H1 (cell line): ENCODE data around the gene ETS1. TPM values are rescaled to one million over a fixed set of nuclear protein-coding genes. Genes with fewer than 3 reads are reported as not detected.

Experiments
- CTCF ChIA-PET: fragments of 300-600 bp; sonication (Branson Sonifier 250); formaldehyde crosslinking; loops from one replicate; lab custom pipeline; 2021; ENCODE audit not compliant: partially characterized antibody; lab: Charles Lee
- POLR2A ChIA-PET: fragments of 300-600 bp; sonication (Branson Sonifier 250); formaldehyde crosslinking; loops from one replicate; lab custom pipeline; 2021; ENCODE audit warnings: inconsistent platforms; ENCODE audit not compliant: partially characterized antibody; lab: Charles Lee
- DNase-seq, 2 experiments: peaks; one replicate each; pipeline versions ENCODE4 v3.0.0 to v3.0.0-alpha.2; 2010 to 2022; ENCODE audit warnings: low spot score in 2 of 2, low read depth in 1 of 2, mixed read lengths in 1 of 2
- FAIRE-seq: peaks from 2 replicates; lab custom pipeline; 2011; peaks lifted over from hg19 to GRCh38; lab: Jason Lieb, UNC
- H2AFZ ChIP-seq: 2 replicates; pipeline ENCODE4 v1.8.1; 2012; ENCODE audit warnings: low read length, inconsistent platforms
- H2AK5ac ChIP-seq: 2 replicates; pipeline ENCODE4 v1.6.1; 2013; ENCODE audit warnings: low read depth, low read length
- H2BK120ac ChIP-seq: replicated peaks from 2 replicates; pipeline ENCODE3; 2013; ENCODE audit warnings: low read depth, low read length, inconsistent platforms
- H2BK12ac ChIP-seq: 2 replicates; pipeline ENCODE4 v1.6.1; 2013; ENCODE audit warnings: low read depth, low read length
- H2BK15ac ChIP-seq: 2 replicates; pipeline ENCODE4 v1.6.1; 2013; ENCODE audit warnings: low read length
- H2BK20ac ChIP-seq: 2 replicates; pipeline ENCODE4 v1.6.1; 2013; ENCODE audit warnings: low read length
- H2BK5ac ChIP-seq: 2 replicates; pipeline ENCODE4 v1.6.1; 2013; ENCODE audit warnings: low read depth, low read length
- H3K14ac ChIP-seq: 2 replicates; pipeline ENCODE4 v1.6.1; 2013; ENCODE audit warnings: inconsistent platforms; ENCODE audit not compliant: insufficient read length
- H3K18ac ChIP-seq: 2 replicates; pipeline ENCODE4 v1.6.1; 2013; ENCODE audit warnings: low read length; ENCODE audit errors: extremely low read depth
- H3K23ac ChIP-seq: 2 replicates; pipeline ENCODE4 v1.6.1; 2013; ENCODE audit warnings: inconsistent platforms; ENCODE audit not compliant: insufficient read length
- H3K23me2 ChIP-seq: 2 replicates; pipeline ENCODE4 v1.6.1; 2013; ENCODE audit warnings: low read depth, low read length
- H3K27ac ChIP-seq: 2 replicates; pipeline ENCODE4 v1.6.1; 2011; ENCODE audit warnings: low read depth, low read length, inconsistent platforms
- H3K27me3 ChIP-seq, 4 experiments: replicated peaks in 1 of 4; 1 replicate in 1 of 4; 2 replicates in 3 of 4; pipeline versions ENCODE4 v1.6.1 to v1.8.1; 2011 to 2013; ENCODE audit warnings: low read length in 3 of 4, mild to moderate bottlenecking in 3 of 4, inconsistent platforms in 2 of 4, mixed read lengths in 2 of 4, moderate library complexity in 1 of 4; ENCODE audit not compliant: control insufficient read depth in 3 of 4, insufficient read depth in 3 of 4; ENCODE audit errors: extremely low read depth in 1 of 4
- H3K36me3 ChIP-seq, 4 experiments: 2 replicates each; pipeline versions ENCODE4 v1.6.1 to v1.8.1; 2011 to 2013; ENCODE audit warnings: mild to moderate bottlenecking in 4 of 4, low read length in 3 of 4, moderate library complexity in 2 of 4, control low read depth in 1 of 4, inconsistent platforms in 1 of 4; ENCODE audit not compliant: insufficient read depth in 4 of 4, control insufficient read depth in 2 of 4
- H3K4ac ChIP-seq: replicated peaks from 2 replicates; pipeline ENCODE3; 2013; ENCODE audit warnings: low read length, low read depth, mixed read lengths, inconsistent platforms; ENCODE audit not compliant: insufficient read length
- H3K4me1 ChIP-seq, 4 experiments: replicated peaks in 1 of 4; 1 replicate in 1 of 4; 2 replicates in 3 of 4; pipeline versions ENCODE4 v1.6.1 to v1.8.1; 2011 to 2013; ENCODE audit warnings: low read length in 3 of 4, inconsistent platforms in 2 of 4, mixed read lengths in 1 of 4; ENCODE audit not compliant: insufficient read depth in 4 of 4, control insufficient read depth in 3 of 4
- H3K4me2 ChIP-seq, 2 experiments: 2 replicates each; pipeline versions ENCODE4 v1.6.1 to v1.8.1; 2011 to 2013; ENCODE audit warnings: low read depth in 2 of 2, low read length in 2 of 2, control low read depth in 1 of 2, inconsistent platforms in 1 of 2, mild to moderate bottlenecking in 1 of 2; ENCODE audit not compliant: insufficient read depth in 1 of 2
- H3K4me3 ChIP-seq, 4 experiments: fragments of 200-600, 300-600 bp in 1 of 4; sonication (generic), shearing (Covaris generic), sonication (Bioruptor Twin) in 1 of 4; 2 replicates each; pipeline versions ENCODE4 v1.5.1 to v1.8.1; 2011 to 2016; ENCODE audit warnings: low read length in 4 of 4, low read depth in 3 of 4, control low read depth in 2 of 4, inconsistent platforms in 2 of 4, mild to moderate bottlenecking in 2 of 4, mixed read lengths in 1 of 4, moderate library complexity in 1 of 4; ENCODE audit not compliant: insufficient read depth in 2 of 4; ENCODE audit errors: extremely low read depth in 1 of 4
- H3K56ac ChIP-seq: replicated peaks from 2 replicates; pipeline ENCODE3; 2013; ENCODE audit warnings: low read depth, mild to moderate bottlenecking, mixed read lengths, low read length, inconsistent platforms; ENCODE audit not compliant: insufficient read length
- H3K79me1 ChIP-seq: 2 replicates; pipeline ENCODE4 v1.6.1; 2013; ENCODE audit warnings: low read depth, low read length, control low read depth
- H3K79me2 ChIP-seq, 2 experiments: 2 replicates each; pipeline versions ENCODE4 v1.6.1 to v1.8.1; 2012 to 2013; ENCODE audit warnings: low read length in 2 of 2, mild to moderate bottlenecking in 2 of 2, inconsistent platforms in 1 of 2; ENCODE audit not compliant: insufficient read depth in 2 of 2, control insufficient read depth in 1 of 2
- H3K9ac ChIP-seq, 4 experiments: replicated peaks in 1 of 4; 1 replicate in 1 of 4; 2 replicates in 3 of 4; pipeline versions ENCODE4 v1.6.1 to v1.8.1; 2011 to 2013; ENCODE audit warnings: low read depth in 3 of 4, low read length in 3 of 4, control low read depth in 2 of 4, mild to moderate bottlenecking in 2 of 4, moderate library complexity in 2 of 4, inconsistent platforms in 1 of 4; ENCODE audit errors: extremely low read depth in 1 of 4
- H3K9me3 ChIP-seq, 2 experiments: 2 replicates each; pipeline versions ENCODE4 v1.6.1 to v1.8.1; 2012 to 2013; ENCODE audit warnings: mild to moderate bottlenecking in 2 of 2, moderate library complexity in 2 of 2, control low read depth in 1 of 2, inconsistent platforms in 1 of 2, low read depth in 1 of 2, low read length in 1 of 2, mixed read lengths in 1 of 2; ENCODE audit not compliant: insufficient read depth in 2 of 2
- H4K20me1 ChIP-seq, 2 experiments: replicated peaks in 1 of 2; 2 replicates each; pipeline versions ENCODE3 to v1.8.1; 2011 to 2013; ENCODE audit warnings: inconsistent platforms in 2 of 2, low read length in 2 of 2, mild to moderate bottlenecking in 1 of 2; ENCODE audit not compliant: insufficient read depth in 2 of 2, control insufficient read depth in 1 of 2
- H4K5ac ChIP-seq: 2 replicates; pipeline ENCODE4 v1.6.1; 2013; ENCODE audit warnings: low read length, low read depth, mixed read lengths, inconsistent platforms; ENCODE audit not compliant: insufficient read length
- H4K8ac ChIP-seq: 2 replicates; pipeline ENCODE4 v1.8.0; 2013; ENCODE audit warnings: mild to moderate bottlenecking, moderate library complexity, low read length, inconsistent platforms; ENCODE audit not compliant: insufficient read depth; ENCODE audit errors: extremely low read depth
- H4K91ac ChIP-seq: replicated peaks from 2 replicates; pipeline ENCODE3; 2013; ENCODE audit warnings: low read length, mixed read lengths, inconsistent platforms; ENCODE audit not compliant: insufficient read length
- BACH1 ChIP-seq: IDR thresholded peaks from 2 replicates; pipeline ENCODE4 v1.6.1; 2012; ENCODE audit warnings: low read length, improper control_type of control experiment
- EP300 ChIP-seq, 2 experiments: IDR thresholded peaks; 1 replicate in 1 of 2; 2 replicates in 1 of 2; pipeline ENCODE4 v1.6.1; 2011 to 2012; ENCODE audit warnings: low read depth in 2 of 2, low read length in 2 of 2, mild to moderate bottlenecking in 2 of 2, borderline replicate concordance in 1 of 2, inconsistent platforms in 1 of 2, moderate library complexity in 1 of 2
- EZH2 ChIP-seq: fragments of 200-600 bp; sonication (generic); IDR thresholded peaks from 2 replicates; pipeline ENCODE4 v1.7.1; 2012; ENCODE audit warnings: low read depth, mild to moderate bottlenecking, moderate library complexity, low read length, inconsistent platforms; ENCODE audit not compliant: severe bottlenecking
- GTF2F1 ChIP-seq: IDR thresholded peaks from 2 replicates; pipeline ENCODE4 v1.6.1; 2012; ENCODE audit warnings: low read depth, low read length, improper control_type of control experiment, borderline replicate concordance
- HDAC2 ChIP-seq, 2 experiments: fragments of 300-600 bp in 1 of 2; sonication (generic) in 1 of 2; IDR thresholded peaks; 2 replicates each; pipeline ENCODE4 v1.6.1; 2011 to 2012; ENCODE audit warnings: low read depth in 2 of 2, low read length in 2 of 2, mild to moderate bottlenecking in 2 of 2, moderate library complexity in 2 of 2, borderline replicate concordance in 1 of 2, inconsistent platforms in 1 of 2
- MAX ChIP-seq: IDR thresholded peaks from 2 replicates; pipeline ENCODE4 v1.6.1; 2012; ENCODE audit warnings: inconsistent platforms
- NANOG ChIP-seq: IDR thresholded peaks from 2 replicates; pipeline ENCODE4 v1.6.1; 2011; ENCODE audit warnings: low read length, low read depth, mild to moderate bottlenecking, inconsistent platforms; ENCODE audit not compliant: insufficient read depth, poor library complexity, severe bottlenecking
- RAD21 ChIP-seq, 2 experiments: IDR thresholded peaks in 1 of 2; conservative IDR thresholded peaks in 1 of 2; 2 replicates each; pipeline ENCODE4 v1.6.1; 2011; ENCODE audit warnings: low read depth in 2 of 2, low read length in 2 of 2, improper control_type of control experiment in 1 of 2, inconsistent platforms in 1 of 2, mild to moderate bottlenecking in 1 of 2, moderate library complexity in 1 of 2
- SIN3A ChIP-seq, 2 experiments: IDR thresholded peaks in 1 of 2; conservative IDR thresholded peaks in 1 of 2; 2 replicates each; pipeline ENCODE4 v1.6.1; 2011 to 2012; ENCODE audit warnings: low read length in 2 of 2, improper control_type of control experiment in 1 of 2, low read depth in 1 of 2, mild to moderate bottlenecking in 1 of 2
- WGBS, 2 experiments: shearing (Covaris generic) in 1 of 2; methylation state at CpG; one replicate each; pipeline versions ENCODE4 v1.1.6 to v1.1.7; 2013 to 2015; ENCODE audit warnings: low lambda C conversion rate in 2 of 2, mixed read lengths in 2 of 2, inconsistent platforms in 1 of 2, low coverage in 1 of 2, missing lambda C conversion rate in 1 of 2; ENCODE audit not compliant: insufficient replicate concordance in 2 of 2, insufficient coverage in 1 of 2, insufficient read length in 1 of 2; ENCODE audit errors: extremely low coverage in 1 of 2, missing lambda C conversion rate in 1 of 2; 5-methylcytosine and 5-hydroxymethylcytosine counted together
- polyA plus RNA-seq, 7 experiments: library from polyadenylated mRNA; depleted of rRNA in 3 of 7; stranded (reverse) in 5 of 7; unstranded in 2 of 7; fragments of >200 nt in 5 of 7; fragments of 200-250 nt in 2 of 7; gene quantifications; 1 replicate in 5 of 7; 2 replicates in 1 of 7; 4 replicates in 1 of 7; pipeline versions ENCODE4 v1.2.1 to v1.2.3, GENCODE V29; 2011 to 2013; ENCODE audit warnings: missing spikeins in 2 of 7, mixed read lengths in 2 of 7
- total RNA-seq: library from RNA; stranded (reverse); fragmentation: NEBNext Ultra II Directional; extraction: Animal tissue kit (Norgen Biotek cat#: 25700); gene quantifications from 2 replicates; pipeline ENCODE4 v1.2.1, GENCODE V29; 2021

Gene ETS1
- total and polyA plus RNA-seq, 2 of the 8 experiments (the other 6 are each of a cell fraction or from before 2014, with no cell fraction given): 10.0 to 35.3 TPM

- no peak overlapping the region for H3K4me3 ChIP-seq
- no peak overlapping the region for H3K9ac ChIP-seq
- H3K79me2 ChIP-seq: no peaks in the 10 kb centered on the region
- no peaks in the 10 kb centered on the region for H3K9me3 ChIP-seq
- DNase-seq (no peak), FAIRE-seq (no peak)
- CTCF ChIA-PET: interaction anchor here (0.6 to 2.0 kb wide), 5 partner anchors 10 to 1392 kb away, joined by 3 to 4 read pairs (median 3); no protein-coding TSS in a partner anchor
- no peak overlapping the region for H2BK15ac ChIP-seq
- no peak overlapping the region for H3K4me2 ChIP-seq
- no peak overlapping the region for H2BK120ac ChIP-seq
- no peak overlapping the region for H2BK12ac ChIP-seq
- no peaks in the 10 kb centered on the region for H3K4me1 ChIP-seq
- no peak overlapping the region for H3K27ac ChIP-seq
- H4K91ac ChIP-seq: no peak overlapping the region
- no peak overlapping the region for H4K5ac ChIP-seq
- H3K23ac ChIP-seq: no peak overlapping the region
- no peak overlapping the region for H2AK5ac ChIP-seq
- no peaks in the 10 kb centered on the region for H4K20me1 ChIP-seq
- no peaks in the 10 kb centered on the region for H3K79me1 ChIP-seq
- POLR2A ChIA-PET: no interaction called here
- H3K27me3 ChIP-seq: no peaks in the 10 kb centered on the region
- no peak overlapping the region for H3K56ac ChIP-seq
- H3K36me3 ChIP-seq: peaks cover 0 to 3% (median under 1%) of the 10 kb centered on the region in 4 experiments; a peak in 3 of 8 replicates
- no peak overlapping the region for H4K8ac ChIP-seq
- WGBS, 2 experiments: 88% methylated on average over 8 of the region's 8 CpGs; no CpG with 5 or more reads in 1 of the 2 experiments
- no peak overlapping the region for H2BK20ac ChIP-seq
- H3K18ac ChIP-seq: no peak overlapping the region
- no peak overlapping the region for H3K4ac ChIP-seq
- no peak overlapping the region for H2AFZ ChIP-seq
- no peak overlapping the region; the same call in 1 of the 2 replicates for H2BK5ac ChIP-seq
- no peaks in the 10 kb centered on the region; the same call in 1 of the 2 replicates for H3K23me2 ChIP-seq
- no peak overlapping the region for H3K14ac ChIP-seq
- no peak for TF ChIP-seq NANOG
- TF ChIP-seq EP300 (IDR thresholded peaks at IDR 0.05; ENCODE audit: borderline replicate concordance in 1 of 2, low read depth in 2 of 2, low read length in 2 of 2): no peak
- TF ChIP-seq SIN3A (conservative IDR thresholded peaks at IDR 0.05 in 1 of 2, IDR thresholded peaks at IDR 0.05 in 1 of 2; ENCODE audit: low read depth in 1 of 2, low read length in 2 of 2): no peak
- no peak for TF ChIP-seq BACH1
- no peak for TF ChIP-seq MAX
- TF ChIP-seq EZH2: no peak
- TF ChIP-seq GTF2F1: no peak
- TF ChIP-seq RAD21 (IDR thresholded peaks at IDR 0.05 in 1 of 2, conservative IDR thresholded peaks at IDR 0.05 in 1 of 2; ENCODE audit: low read depth in 2 of 2, low read length in 2 of 2): no peak
- TF ChIP-seq HDAC2 (IDR thresholded peaks at IDR 0.05; ENCODE audit: borderline replicate concordance in 1 of 2, low read depth in 2 of 2, low read length in 2 of 2): no peak
These were observed 124.0 kb downstream of the ETS1 start for GRCh38 chr11:128463371-128463829.
